Pancreas (tissue), 10 donors: ENCODE measurements around the gene SPRN. TPM values are rescaled to one million over a fixed set of nuclear protein-coding genes. Genes with fewer than 3 reads are reported as not detected.

ENCODE experiments used
- ATAC-seq, 4 donors: fragments of 200-7000 bp; cut with Tn5 transposase; one replicate each; pipeline versions ENCODE4 v1.8.0 to v1.9.1; 2020; ENCODE audit warnings: mild to moderate bottlenecking in 4 of 4, moderate library complexity in 4 of 4
- DNase-seq, 6 donors: peaks; one replicate each; pipeline ENCODE4 v3.0.0-alpha.2; 2020
- FAIRE-seq: peaks from 2 replicates; lab custom pipeline; 2012; peaks lifted over from hg19 to GRCh38; lab: Jason Lieb, UNC
- H3K27ac ChIP-seq, 4 donors: fragments of 200-600 bp; sonication (generic); 1 replicate in 3 of 4; 2 replicates in 1 of 4; pipeline versions ENCODE4 v1.5.0 to v1.8.0; 2020
- H3K27me3 ChIP-seq, 4 donors: fragments of 200-600 bp; one replicate each; pipeline ENCODE4 v1.8.0; 2021
- H3K36me3 ChIP-seq, 3 donors: fragments of 200-600 bp; sonication (generic) in 1 of 3; one replicate each; pipeline versions ENCODE4 v1.5.0 to v1.8.0; 2020 to 2021
- H3K4me1 ChIP-seq, 3 donors: fragments of 200-600 bp; one replicate each; pipeline ENCODE4 v1.8.0; 2021
- H3K4me3 ChIP-seq, 4 donors: fragments of 200-600 bp; sonication (generic) in 2 of 4; one replicate each; pipeline versions ENCODE4 v1.5.0 to v1.8.0; 2020 to 2021
- H3K9me3 ChIP-seq, 4 donors: fragments of 200-600 bp; one replicate each; pipeline ENCODE4 v1.8.0; 2021
- CTCF ChIP-seq, 4 donors: fragments of 200-600 bp; sonication (generic) in 3 of 4; IDR thresholded peaks; one replicate each; pipeline versions ENCODE4 v1.5.0 to v1.8.0; 2021; ENCODE audit warnings: antibody characterized with exemption in 4 of 4
- WGBS, 2 donors: extraction: QIAGEN DNeasy Blood & Tissue Kit; methylation state at CpG; one replicate each; pipeline ENCODE4 v1.1.7; 2013; 5-methylcytosine and 5-hydroxymethylcytosine counted together
- intact Hi-C, 3 donors: fragments of 100-400 bp; cut with DNase I; formaldehyde crosslinking; loops; one replicate each; pipeline versions ENCODE4 v1.11.1 to v1.14.2; 2022
- polyA plus RNA-seq, 2 donors: library from polyadenylated mRNA; stranded (reverse); fragments of 200-250 nt; gene quantifications; one replicate each; pipeline ENCODE4 v1.2.3, GENCODE V29; 2013
- total RNA-seq, 6 donors: library from RNA; stranded (reverse); fragmentation: NEBNext Ultra II Directional in 4 of 6; extraction: Animal tissue kit (Norgen Biotek cat#: 25700) in 4 of 6; gene quantifications; one replicate each; pipeline versions ENCODE4 v1.2.1 to v1.2.4, GENCODE V29; 2021 to 2023
- donor health status: healthy with polysubstance abuse.
- donor health status: DM: no; HTN: no; CAD: no; lungs with moderate emphysema.
- donor health status: DM: no; HTN: no; CAD: no.
- donor health status: control.
- donor health status: control.
- donor health status: Bipolar disorder and iron deficiency.
- donor health status: DM: yes; HTN: yes; CAD: no.
- donor health status: DM: no; HTN: no; CAD: no.
- donor health status: DM: no; HTN: no; CAD: no.
- donor health status: DM: yes; HTN: yes; CAD: no.

The SPRN gene
- total and polyA plus RNA-seq, 8 donors: 0.03 to 0.87 (median 0.09) TPM; not detected in 3

- TF ChIP-seq CTCF (IDR thresholded peaks at IDR 0.05): no peak
- H3K27ac ChIP-seq: no peak overlapping the region
- H3K27me3 ChIP-seq: no peaks in the 10 kb centered on the region
- no peak for ATAC-seq
- no peaks in the 10 kb centered on the region for H3K9me3 ChIP-seq
- intact Hi-C loops: no loop called here
- FAIRE-seq: no peak
- no peaks in the 10 kb centered on the region for H3K36me3 ChIP-seq
- H3K4me3 ChIP-seq: no peak overlapping the region
- no peaks in the 10 kb centered on the region for H3K4me1 ChIP-seq
- 65 to 69% methylated on average over 79 to 81 of the region's 81 CpGs for WGBS, 2 donors
- DNase-seq: peak in 2 of 6 donors; percentile 5 to 45
These were observed 35.2 kb upstream of the SPRN start for GRCh38 chr10:133459454-133460207.

- no peaks in the 10 kb centered on the region for H3K36me3 ChIP-seq
- no peak for ATAC-seq
- no peak overlapping the region for H3K27ac ChIP-seq
- intact Hi-C loops: no loop called here
- H3K4me3 ChIP-seq: no peak overlapping the region
- peak in 2 of 6 donors; percentile 6 to 64 for DNase-seq
- 81 to 87% methylated on average over 19 to 21 of the region's 21 CpGs for WGBS, 2 donors
- FAIRE-seq: no peak
- no peaks in the 10 kb centered on the region for H3K9me3 ChIP-seq
- H3K4me1 ChIP-seq: no peaks in the 10 kb centered on the region
- H3K27me3 ChIP-seq: no peaks in the 10 kb centered on the region
- no peak for TF ChIP-seq CTCF (IDR thresholded peaks at IDR 0.05)
These were observed 34.5 kb upstream of the SPRN start for GRCh38 chr10:133458710-133459453.

- Histone ChIP-seq H3K4me3 (no peak overlapping the region), H3K9me3 (no peaks in the 10 kb centered on the region), H3K4me1 (no peaks in the 10 kb centered on the region), H3K27ac (no peak overlapping the region), H3K27me3 (no peaks in the 10 kb centered on the region), H3K36me3 (no peaks in the 10 kb centered on the region)
- no peak for TF ChIP-seq CTCF (IDR thresholded peaks at IDR 0.05)
- ATAC-seq (no peak), FAIRE-seq (no peak), DNase-seq (peak in 2 of 6 donors; percentile 6 to 57)
- WGBS, 2 donors: 89 to 90% methylated on average over 40 of the region's 40 CpGs
- intact Hi-C loops: no loop called here
These were observed 33.7 kb upstream of the SPRN start for GRCh38 chr10:133458021-133458709.

GRCh38 chr10:133457100-133457841 lies 32.8 kb upstream of the SPRN start:
- WGBS, 2 donors: 90 to 93% methylated on average over 34 of the region's 34 CpGs
- DNase-seq (peak in 2 of 6 donors; percentile 5 to 62), ATAC-seq (no peak), FAIRE-seq (no peak)
- intact Hi-C loops: no loop called here
- Histone ChIP-seq H3K9me3 (no peaks in the 10 kb centered on the region), H3K27me3 (no peaks in the 10 kb centered on the region), H3K27ac (no peak overlapping the region), H3K4me3 (no peak overlapping the region), H3K4me1 (no peaks in the 10 kb centered on the region), H3K36me3 (no peaks in the 10 kb centered on the region)
- TF ChIP-seq CTCF (IDR thresholded peaks at IDR 0.05): no peak
